MG63 (cell line): ENCODE measurements around the gene PPM1K. TPM values are rescaled to one million over a fixed set of nuclear protein-coding genes. Genes with fewer than 3 reads are reported as not detected.

Experiments
- DNase-seq: peaks from one replicate; pipeline ENCODE4 v3.0.0-alpha.2; 2020
- H3K27me3 ChIP-seq: fragments of 250-450 bp; sonication (Bioruptor Pico); 2 replicates; pipeline ENCODE4 v1.5.1; 2020; ENCODE audit warnings: mild to moderate bottlenecking, moderate library complexity
- H3K36me3 ChIP-seq: fragments of 250-450 bp; sonication (Bioruptor Pico); 2 replicates; pipeline ENCODE4 v1.5.1; 2020; ENCODE audit warnings: mild to moderate bottlenecking, moderate library complexity
- H3K4me3 ChIP-seq: fragments of 250-450 bp; sonication (Bioruptor Pico); 2 replicates; pipeline ENCODE4 v1.5.1; 2020; ENCODE audit warnings: mild to moderate bottlenecking, moderate library complexity
- H3K9me3 ChIP-seq: fragments of 250-450 bp; sonication (Bioruptor Pico); 2 replicates; pipeline ENCODE4 v1.5.1; 2020; ENCODE audit warnings: mild to moderate bottlenecking, moderate library complexity
- total RNA-seq: library from RNA; depleted of rRNA; stranded (reverse); fragments of >200 nt; shearing (Covaris generic); gene quantifications from 2 replicates; pipeline ENCODE4 v1.2.3, GENCODE V29; 2014; ENCODE audit warnings: low replicate concordance

The PPM1K gene
- total RNA-seq, 1 experiment from 2014 or later: 1.3 TPM

DNA sequence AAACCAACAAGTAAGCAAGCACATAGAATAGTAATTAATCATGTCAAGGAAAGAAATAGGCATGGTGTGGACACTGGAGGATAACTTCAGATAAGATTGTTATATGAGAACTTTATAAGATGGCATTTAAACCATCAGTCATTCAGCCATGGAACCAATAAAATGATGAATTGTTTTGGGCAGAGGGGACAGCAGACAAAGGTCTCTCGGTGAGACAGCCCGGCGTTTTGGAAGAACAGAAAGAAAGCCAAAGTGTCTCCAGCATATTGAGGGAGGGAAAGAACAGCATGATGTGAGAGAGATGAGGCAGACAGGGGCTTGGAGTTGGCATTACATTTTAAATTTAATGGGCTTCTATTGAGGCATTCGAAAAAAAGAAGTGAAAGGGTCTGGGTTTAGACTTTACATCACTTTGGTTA lies 883 bp upstream of the PPM1K start:
- peak overlapping the region; percentile 56 for H3K4me3 ChIP-seq
- H3K9me3 ChIP-seq: no peaks in the 10 kb centered on the region
- DNase-seq: no peak
- H3K27me3 ChIP-seq: no peaks in the 10 kb centered on the region
- H3K36me3 ChIP-seq: no peaks in the 10 kb centered on the region

DNA sequence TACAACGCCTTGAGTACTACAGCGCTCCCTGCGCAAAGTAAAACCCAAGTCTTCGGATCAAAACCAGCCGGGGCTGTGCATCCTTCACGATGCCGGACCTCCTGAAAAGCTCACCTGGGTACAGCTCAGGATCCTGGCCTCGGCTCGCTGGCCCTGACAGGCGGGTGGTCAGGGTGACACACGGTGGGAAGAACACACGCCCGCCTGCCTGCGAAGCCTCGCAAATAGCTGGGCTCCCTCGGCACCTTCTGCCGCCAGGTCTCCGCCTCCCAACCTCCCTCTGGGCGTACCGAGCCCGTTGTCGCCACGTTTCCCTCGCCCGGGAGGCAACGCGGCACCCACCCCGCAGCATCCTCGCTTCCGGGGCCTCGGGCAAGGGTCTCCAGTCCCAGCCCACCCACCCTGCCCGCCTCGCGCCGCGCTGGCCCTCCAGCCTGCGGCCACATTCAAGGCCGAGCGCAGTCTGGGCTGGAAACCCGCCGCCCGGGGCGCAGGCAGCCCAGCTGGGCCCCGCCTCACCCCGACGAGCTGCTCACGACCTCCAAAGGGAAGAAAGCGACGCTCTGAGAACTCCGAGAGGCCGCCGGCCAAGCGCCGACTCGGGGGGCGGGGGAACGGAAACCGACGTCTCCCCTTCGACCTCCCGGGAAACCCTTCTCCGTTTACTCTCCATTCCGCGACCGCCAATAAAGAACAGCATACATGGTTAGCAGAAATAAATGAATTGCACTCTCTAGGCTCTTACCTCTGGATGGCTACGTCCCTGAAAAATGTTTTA lies 511 bp downstream of the PPM1K start:
- H3K9me3 ChIP-seq: no peaks in the 10 kb centered on the region
- H3K27me3 ChIP-seq: no peaks in the 10 kb centered on the region
- peak; percentile 40 for DNase-seq
- H3K36me3 ChIP-seq: no peaks in the 10 kb centered on the region
- peak overlapping the region; percentile 56 for H3K4me3 ChIP-seq

DNA sequence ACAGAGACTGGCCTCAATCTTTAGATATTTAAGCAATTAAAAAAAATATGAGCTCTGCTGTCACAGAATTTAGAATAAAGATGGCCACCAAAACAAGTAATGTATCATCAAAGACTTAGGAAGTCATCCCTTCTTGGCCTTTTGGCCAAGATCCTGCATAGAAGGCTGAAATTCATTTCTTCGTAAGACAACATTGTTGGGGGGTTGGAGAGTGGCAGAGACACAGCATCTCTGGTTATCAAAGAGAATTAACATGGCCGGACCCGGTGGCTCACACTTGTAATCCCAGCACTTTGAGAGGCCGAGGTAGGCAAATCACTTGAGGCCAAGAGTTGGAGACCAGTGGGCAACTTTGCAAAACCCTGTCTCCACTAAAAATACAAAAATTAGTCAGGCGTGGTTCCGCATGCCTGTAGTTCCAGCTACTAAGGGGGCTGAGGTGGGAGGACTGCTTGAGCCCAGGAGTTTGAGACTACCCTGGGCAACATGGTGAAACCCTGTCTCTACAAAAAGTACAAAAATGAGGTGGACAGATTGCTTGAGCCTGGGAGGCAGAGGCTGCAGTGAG lies 4.0 kb downstream of the PPM1K start:
- H3K4me3 ChIP-seq: no peak overlapping the region
- no peaks in the 10 kb centered on the region for H3K27me3 ChIP-seq
- H3K36me3 ChIP-seq: no peaks in the 10 kb centered on the region
- no peak for DNase-seq
- no peaks in the 10 kb centered on the region for H3K9me3 ChIP-seq

DNA sequence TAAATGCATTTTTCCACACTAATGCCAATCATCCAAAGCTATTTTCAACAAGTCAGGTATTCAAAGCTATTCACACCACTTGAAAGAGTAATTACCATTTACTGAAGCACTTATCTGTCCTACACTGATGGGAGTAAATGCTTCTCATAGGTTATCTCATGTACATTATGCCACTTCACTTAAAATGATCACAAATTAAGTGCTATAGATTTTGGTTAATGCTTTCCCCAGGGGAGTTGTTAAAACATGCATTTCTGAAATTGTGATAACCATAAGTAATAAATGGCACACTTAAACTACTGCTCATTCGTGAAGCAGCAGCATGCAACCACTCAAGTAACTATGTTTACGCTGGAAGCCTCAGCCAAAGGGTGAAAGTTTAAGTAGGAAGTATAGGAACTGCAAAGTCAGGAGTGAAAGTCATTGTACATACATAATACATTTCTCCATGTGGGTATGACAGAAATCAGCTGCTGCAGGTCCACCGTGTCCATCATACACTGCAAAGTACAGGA lies 6.6 kb downstream of the PPM1K start:
- Histone ChIP-seq H3K4me3 (no peak overlapping the region), H3K27me3 (no peaks in the 10 kb centered on the region), H3K9me3 (no peaks in the 10 kb centered on the region), H3K36me3 (no peaks in the 10 kb centered on the region)
- no peak for DNase-seq

DNA sequence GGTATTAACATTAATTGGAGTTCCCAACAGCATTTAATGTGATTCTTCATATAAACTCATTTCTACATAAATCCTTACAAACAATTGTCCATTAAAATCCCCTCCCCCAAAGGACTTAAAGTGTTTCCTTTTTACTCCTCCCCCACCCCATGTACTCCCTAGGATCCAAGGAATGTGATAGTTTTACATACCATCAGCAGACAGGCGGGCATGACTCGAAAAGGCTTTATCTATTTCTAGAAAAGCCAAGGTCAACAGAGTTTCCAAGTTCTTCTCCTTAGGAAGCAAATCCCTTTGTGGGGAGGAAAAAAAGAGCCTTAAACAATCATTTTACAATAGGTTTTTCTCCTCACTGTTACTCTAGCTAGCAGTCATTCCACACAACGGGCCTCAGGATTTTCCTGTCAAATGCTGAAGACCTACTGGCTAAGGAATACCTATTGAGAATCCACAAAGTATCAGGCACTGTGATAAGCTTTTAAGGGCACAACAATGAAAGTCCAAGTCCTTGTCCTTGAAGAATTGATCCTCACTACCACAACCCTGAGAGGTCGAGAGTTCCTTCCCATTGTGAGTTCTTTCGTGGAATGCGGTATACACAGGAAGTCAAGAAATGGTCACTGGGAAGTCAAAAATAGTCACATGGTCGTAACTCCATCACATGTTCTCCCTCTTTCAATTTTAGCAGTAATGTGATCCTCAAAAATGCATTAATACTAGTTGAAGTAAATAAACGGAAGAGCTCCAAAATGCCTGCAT lies 7.2 kb downstream of the PPM1K start:
- no peak for DNase-seq
- Histone ChIP-seq H3K9me3 (no peaks in the 10 kb centered on the region), H3K36me3 (no peaks in the 10 kb centered on the region), H3K4me3 (no peak overlapping the region), H3K27me3 (no peaks in the 10 kb centered on the region)

DNA sequence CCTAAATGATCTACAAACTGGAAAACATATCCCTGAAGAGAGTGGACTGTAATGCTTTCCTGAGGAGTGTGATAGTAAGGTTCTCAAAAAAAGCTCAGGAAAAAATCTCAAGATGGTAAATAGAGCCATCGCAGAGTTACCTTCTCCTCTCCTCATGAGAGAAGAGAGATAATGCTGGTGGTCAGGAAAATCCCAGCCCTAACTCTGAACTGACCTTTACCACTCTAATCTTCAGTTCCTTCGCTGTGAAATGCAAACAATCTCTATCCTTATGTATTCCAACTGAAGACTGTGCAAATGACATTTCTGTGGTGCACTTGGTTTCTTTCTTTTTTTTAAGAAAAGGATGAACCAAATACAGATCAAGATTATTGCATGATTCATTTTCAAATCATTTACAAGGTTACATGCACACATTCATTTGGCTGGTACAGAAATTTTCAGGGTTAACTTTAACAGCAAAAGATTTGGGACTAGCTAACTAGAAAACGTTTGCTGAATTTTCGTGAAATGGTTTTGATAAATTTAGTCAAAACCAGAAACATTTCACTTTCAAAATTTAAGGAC lies 8.3 kb downstream of the PPM1K start:
- no peak for DNase-seq
- H3K9me3 ChIP-seq: no peaks in the 10 kb centered on the region
- H3K4me3 ChIP-seq: no peak overlapping the region
- H3K27me3 ChIP-seq: no peaks in the 10 kb centered on the region
- H3K36me3 ChIP-seq: no peaks in the 10 kb centered on the region

DNA sequence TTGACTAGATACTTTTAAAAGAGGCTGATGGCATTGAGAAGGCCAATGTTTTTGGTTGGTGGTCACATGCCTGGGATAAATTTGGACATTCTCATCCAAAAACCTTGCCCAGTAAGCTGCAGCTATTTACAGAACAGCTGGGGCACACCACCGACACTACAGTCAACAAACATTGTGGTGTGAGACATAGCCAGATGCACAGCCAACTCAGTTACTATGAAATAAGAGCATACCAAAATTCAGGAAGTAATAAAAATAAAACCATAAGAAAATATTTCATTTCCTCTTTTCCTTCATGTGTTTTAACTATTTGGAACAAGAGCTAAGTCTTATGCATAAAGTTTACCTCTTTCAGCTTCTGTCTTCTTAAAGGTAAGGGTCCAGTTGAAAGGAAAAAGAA lies 8.8 kb downstream of the PPM1K start:
- Histone ChIP-seq H3K36me3 (no peaks in the 10 kb centered on the region), H3K27me3 (no peaks in the 10 kb centered on the region), H3K9me3 (no peaks in the 10 kb centered on the region), H3K4me3 (no peak overlapping the region)
- peak; percentile 39 for DNase-seq

DNA sequence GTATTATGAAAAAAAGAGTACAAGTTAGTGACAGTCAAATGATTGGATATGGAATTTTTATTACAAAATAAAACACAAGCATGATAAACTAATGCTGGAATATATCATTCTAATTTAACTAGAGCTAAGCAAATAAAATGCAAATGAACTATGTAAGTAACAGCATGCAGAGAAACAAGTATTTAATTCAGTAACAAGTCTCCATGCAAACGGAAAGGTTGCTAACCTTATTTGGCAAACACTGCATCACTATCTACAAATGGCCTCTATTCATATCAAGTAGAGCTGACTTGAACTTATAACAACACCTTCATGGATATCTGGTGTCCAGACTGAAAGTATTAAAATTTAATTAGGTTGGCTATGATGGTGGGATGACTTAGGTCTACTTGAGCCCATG lies 15.4 kb downstream of the PPM1K start:
- no peak overlapping the region for H3K4me3 ChIP-seq
- H3K9me3 ChIP-seq: no peaks in the 10 kb centered on the region
- H3K36me3 ChIP-seq: no peaks in the 10 kb centered on the region
- DNase-seq: no peak
- H3K27me3 ChIP-seq: no peaks in the 10 kb centered on the region

DNA sequence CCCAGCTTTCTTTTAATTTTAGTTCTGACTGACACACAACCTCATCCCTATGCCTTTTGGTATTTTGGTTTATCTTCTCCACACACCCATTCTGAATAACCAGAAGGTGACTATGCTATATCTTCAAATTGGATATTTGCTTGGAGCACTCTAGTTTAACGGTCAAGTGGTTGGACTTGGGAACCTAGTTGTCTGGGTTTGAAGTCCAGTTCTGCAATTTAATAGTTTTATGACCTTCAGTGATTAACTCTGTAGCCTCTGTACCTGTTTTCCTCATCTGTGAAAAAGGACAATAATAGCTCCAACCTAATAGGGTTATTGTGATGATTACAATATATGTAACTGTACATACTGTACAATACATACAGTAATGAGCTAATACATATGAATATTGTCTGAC lies 20.0 kb downstream of the PPM1K start:
- no peaks in the 10 kb centered on the region for H3K36me3 ChIP-seq
- no peak for DNase-seq
- no peak overlapping the region for H3K4me3 ChIP-seq
- no peaks in the 10 kb centered on the region for H3K27me3 ChIP-seq
- no peaks in the 10 kb centered on the region for H3K9me3 ChIP-seq

GRCh38 chr4:88257726-88258125 lies 26.6 kb downstream of the PPM1K start:
- Histone ChIP-seq H3K27me3 (no peaks in the 10 kb centered on the region), H3K36me3 (no peaks in the 10 kb centered on the region), H3K4me3 (no peak overlapping the region), H3K9me3 (no peaks in the 10 kb centered on the region)
- no peak for DNase-seq

GRCh38 chr4:88255111-88255510 lies 29.2 kb downstream of the PPM1K start:
- Histone ChIP-seq H3K9me3 (no peaks in the 10 kb centered on the region), H3K27me3 (no peaks in the 10 kb centered on the region), H3K4me3 (no peak overlapping the region), H3K36me3 (no peaks in the 10 kb centered on the region)
- no peak for DNase-seq

DNA sequence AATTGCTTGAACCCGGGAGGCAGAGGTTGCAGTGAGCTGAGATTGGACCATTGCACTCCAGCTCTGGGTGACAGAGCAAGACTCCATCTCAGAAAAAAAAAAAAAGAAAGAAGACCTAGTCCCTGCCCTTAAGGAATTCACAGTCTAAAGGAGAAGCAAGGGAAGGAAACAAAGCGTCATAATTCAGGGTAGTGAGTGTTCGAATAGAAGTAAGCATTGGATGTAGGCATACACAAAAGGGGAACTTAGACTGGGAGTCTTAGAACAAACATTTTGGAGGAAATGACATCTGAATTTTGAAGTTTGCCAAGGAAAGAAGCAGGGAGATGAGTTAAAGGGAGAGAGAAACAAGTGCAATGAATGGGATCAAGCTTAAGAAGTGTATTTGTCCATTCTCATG lies 32.4 kb downstream of the PPM1K start:
- H3K27me3 ChIP-seq: no peaks in the 10 kb centered on the region
- no peak for DNase-seq

GRCh38 chr4:88247148-88247547 lies 37.2 kb downstream of the PPM1K start:
- no peaks in the 10 kb centered on the region for H3K27me3 ChIP-seq
- H3K4me3 ChIP-seq: no peak overlapping the region
- H3K36me3 ChIP-seq: no peaks in the 10 kb centered on the region
- DNase-seq: no peak
- H3K9me3 ChIP-seq: no peaks in the 10 kb centered on the region

More for the DNA sequence above, 32.4 kb downstream of the PPM1K start:
- H3K9me3 ChIP-seq: no peaks in the 10 kb centered on the region
- no peak overlapping the region for H3K4me3 ChIP-seq
- H3K36me3 ChIP-seq: no peaks in the 10 kb centered on the region

DNA sequence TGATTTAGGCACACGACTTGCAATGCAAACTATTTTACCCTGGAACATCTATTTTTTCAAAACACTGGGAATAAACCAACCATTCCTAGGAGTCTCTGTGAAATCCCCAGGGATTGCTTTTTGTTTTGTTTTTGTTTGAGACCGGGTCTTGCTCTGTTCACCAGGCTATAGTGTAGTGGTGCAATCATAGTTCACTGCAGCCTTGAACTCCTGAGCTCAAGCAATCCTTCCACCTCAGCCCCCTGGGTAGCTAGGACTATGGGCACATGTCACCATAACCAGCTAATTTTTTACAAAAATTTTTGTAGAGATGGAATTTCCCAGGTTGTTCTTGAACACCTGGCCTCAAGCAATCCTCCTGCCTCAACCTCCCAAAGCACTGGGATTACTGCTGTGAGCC lies 37.8 kb downstream of the PPM1K start:
- no peak overlapping the region for H3K4me3 ChIP-seq
- H3K27me3 ChIP-seq: no peaks in the 10 kb centered on the region
- no peaks in the 10 kb centered on the region for H3K9me3 ChIP-seq
- no peak for DNase-seq
- H3K36me3 ChIP-seq: no peaks in the 10 kb centered on the region

DNA sequence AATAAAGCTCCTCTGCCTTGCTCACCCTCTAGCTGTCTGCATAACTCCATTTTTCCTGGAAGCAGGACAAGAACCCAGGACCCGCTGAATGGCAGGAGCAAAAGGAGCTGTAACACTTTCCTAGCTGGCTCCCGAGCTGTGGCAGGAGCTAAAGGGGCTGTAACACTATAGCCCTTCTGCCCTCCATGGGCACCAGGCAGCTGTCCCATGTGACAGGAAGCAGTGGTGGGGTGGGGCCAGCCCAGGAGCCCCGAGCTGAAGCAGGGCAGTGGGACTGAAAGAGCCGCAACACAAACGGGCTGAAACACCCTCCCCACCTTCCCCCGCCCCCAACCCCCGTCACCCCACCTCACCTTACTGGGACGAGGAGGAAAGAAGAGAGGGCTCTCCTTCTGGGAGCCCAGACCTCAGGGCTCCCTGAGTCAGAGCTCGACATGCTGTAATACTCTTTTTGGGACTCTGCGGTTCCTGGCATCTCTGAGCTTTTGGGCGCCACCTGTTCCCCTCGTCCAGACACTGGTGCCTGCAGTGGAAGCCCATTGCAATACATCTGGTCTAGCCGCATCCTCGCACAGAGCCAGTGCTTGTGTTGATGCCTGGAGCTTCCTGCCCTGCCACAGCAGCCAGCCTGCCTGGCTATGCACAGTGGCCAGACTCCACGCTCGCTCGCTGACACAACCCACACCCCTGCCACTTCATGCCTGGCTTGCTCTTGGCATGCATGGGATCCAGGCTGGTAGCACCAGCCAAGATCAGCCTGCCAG lies 39.4 kb downstream of the PPM1K start:
- Histone ChIP-seq H3K27me3 (no peaks in the 10 kb centered on the region), H3K9me3 (no peaks in the 10 kb centered on the region), H3K36me3 (no peaks in the 10 kb centered on the region), H3K4me3 (no peak overlapping the region)
- peak; percentile 18 for DNase-seq

GRCh38 chr4:88244056-88244455 lies 40.3 kb downstream of the PPM1K start:
- Histone ChIP-seq H3K36me3 (no peaks in the 10 kb centered on the region), H3K27me3 (no peaks in the 10 kb centered on the region), H3K9me3 (no peaks in the 10 kb centered on the region), H3K4me3 (no peak overlapping the region)
- DNase-seq: no peak
